GM19025 (cell line): ENCODE measurements around the gene PDE4DIP.
"Not testable (repeated sequence)": the region's sequence is repeated elsewhere in the genome, so short reads cannot be mapped to it uniquely, and the experiment has no call there.

ENCODE experiments used
- ATAC-seq: cut with Tn5 transposase; IDR thresholded peaks from one replicate; pipeline ENCODE4 v1.9.1; 2021; ENCODE audit warnings: mild to moderate bottlenecking, low read depth, moderate library complexity; ENCODE audit not compliant: unreplicated experiment

PDE4DIP gene

GRCh38 chr1:148916222-148916621 lies 72.0 kb downstream of the PDE4DIP start:
- not testable (repeated sequence) for ATAC-seq

GRCh38 chr1:148916695-148917348 lies 72.6 kb downstream of the PDE4DIP start:
- ATAC-seq = not testable (repeated sequence)

GRCh38 chr1:148918836-148919447 lies 74.7 kb downstream of the PDE4DIP start:
- not testable (repeated sequence) for ATAC-seq

GRCh38 chr1:148921047-148921446 lies 76.8 kb downstream of the PDE4DIP start:
- ATAC-seq = not testable (repeated sequence)

- ATAC-seq = not testable (repeated sequence)
These were observed 79.6 kb downstream of the PDE4DIP start for GRCh38 chr1:148923798-148924197.

- ATAC-seq = not testable (repeated sequence)
These were observed 83.4 kb downstream of the PDE4DIP start for GRCh38 chr1:148927645-148928044.

GRCh38 chr1:148929253-148929652 lies 85.0 kb downstream of the PDE4DIP start:
- ATAC-seq = not testable (repeated sequence)

GRCh38 chr1:148935381-148936002 lies 91.3 kb downstream of the PDE4DIP start:
- ATAC-seq = not testable (repeated sequence)

- ATAC-seq = not testable (repeated sequence)
These were observed 98.7 kb downstream of the PDE4DIP start for GRCh38 chr1:148942906-148943305.

- ATAC-seq = not testable (repeated sequence)
These were observed 100.9 kb downstream of the PDE4DIP start for GRCh38 chr1:148945130-148945529.

GRCh38 chr1:148948768-148949167 lies 104.5 kb downstream of the PDE4DIP start:
- not testable (repeated sequence) for ATAC-seq

- ATAC-seq = peak; percentile 65
These were observed 107.4 kb downstream of the PDE4DIP start for GRCh38 chr1:148951336-148952227.

GRCh38 chr1:148952253-148952937 lies 108.2 kb downstream of the PDE4DIP start:
- ATAC-seq = peak; percentile 75

GRCh38 chr1:148952938-148953616 lies 108.8 kb downstream of the PDE4DIP start:
- ATAC-seq = peak; percentile 0

- ATAC-seq = not testable (repeated sequence)
These were observed 109.5 kb downstream of the PDE4DIP start for GRCh38 chr1:148953730-148954129.

- not testable (repeated sequence) for ATAC-seq
These were observed 114.1 kb downstream of the PDE4DIP start for GRCh38 chr1:148958343-148958742.

GRCh38 chr1:148960212-148961000 lies 116.2 kb downstream of the PDE4DIP start:
- not testable (repeated sequence) for ATAC-seq

- not testable (repeated sequence) for ATAC-seq
These were observed 118.1 kb downstream of the PDE4DIP start for GRCh38 chr1:148962127-148962857.
